Panc1 (cell line): ENCODE measurements around the gene DAO. TPM values are rescaled to one million over a fixed set of nuclear protein-coding genes. Genes with fewer than 3 reads are reported as not detected.

ENCODE experiments used
- ATAC-seq: fragments of 200-7000 bp; cut with Tn5 transposase; 2 replicates; pipeline ENCODE4 v1.9.1; 2020; ENCODE audit warnings: mild to moderate bottlenecking, moderate library complexity
- BruUV-seq: library from RNA; stranded (reverse); fragments of 400-500 nt; replicated peaks from 2 replicates; lab custom pipeline; 2021; lab: Mats Ljungman, UMichigan
- CTCF ChIA-PET: fragments of 300-600 bp; sonication (Branson Sonifier 250); formaldehyde crosslinking; loops from one replicate; lab custom pipeline; 2022; ENCODE audit warnings: antibody characterized with exemption; lab: Charles Lee
- POLR2A ChIA-PET: fragments of 300-600 bp; sonication (Branson Sonifier 250); formaldehyde crosslinking; loops from one replicate; lab custom pipeline; 2022; ENCODE audit warnings: antibody characterized with exemption; lab: Charles Lee
- DNase-seq: peaks from one replicate; pipeline ENCODE4 v3.0.0-alpha.2; 2010; ENCODE audit warnings: low read depth, low spot score
- H3K27ac ChIP-seq: 2 replicates; pipeline ENCODE4 v1.5.1; 2011; ENCODE audit warnings: mild to moderate bottlenecking, low read length, inconsistent platforms
- H3K27me3 ChIP-seq: fragments of 200-500 bp; sonication (Bioruptor generic); 2 replicates; pipeline ENCODE4 v1.6.0; 2014; ENCODE audit warnings: low read length, inconsistent platforms; ENCODE audit not compliant: control insufficient read depth, insufficient read depth
- H3K36me3 ChIP-seq: fragments of 200-500 bp; sonication (Bioruptor generic); 2 replicates; pipeline ENCODE4 v1.5.1; 2014; ENCODE audit warnings: inconsistent platforms, mild to moderate bottlenecking, low read length, moderate library complexity; ENCODE audit not compliant: control insufficient read depth, insufficient read depth
- H3K4me1 ChIP-seq: 2 replicates; pipeline ENCODE4 v1.5.1; 2011; ENCODE audit warnings: inconsistent platforms, mild to moderate bottlenecking, low read length, moderate library complexity; ENCODE audit not compliant: control insufficient read depth, insufficient read depth
- H3K4me3 ChIP-seq, 2 experiments: 2 replicates each; pipeline ENCODE4 v1.5.1; 2011 to 2012; ENCODE audit warnings: low read depth in 2 of 2, low read length in 2 of 2, mild to moderate bottlenecking in 2 of 2, inconsistent platforms in 1 of 2, moderate library complexity in 1 of 2
- H3K9me3 ChIP-seq: fragments of 200-500 bp; sonication (Bioruptor generic); 2 replicates; pipeline ENCODE4 v1.5.1; 2014; ENCODE audit warnings: low read depth, mild to moderate bottlenecking, inconsistent platforms, low read length, moderate library complexity; ENCODE audit not compliant: control insufficient read depth, insufficient read depth
- CTCF ChIP-seq: fragments of 450-650 bp; IDR thresholded peaks from 2 replicates; pipeline ENCODE4 v1.5.1; 2017; ENCODE audit warnings: mild to moderate bottlenecking
- REST ChIP-seq, 2 experiments: IDR thresholded peaks; 2 replicates each; pipeline ENCODE4 v1.6.1; 2011 to 2012; ENCODE audit warnings: low read depth in 2 of 2, control low read depth in 1 of 2, low read length in 1 of 2, mild to moderate bottlenecking in 1 of 2, moderate library complexity in 1 of 2; ENCODE audit not compliant: insufficient read depth in 1 of 2
- SIN3A ChIP-seq: IDR thresholded peaks from 2 replicates; pipeline ENCODE4 v1.6.1; 2012; ENCODE audit warnings: low read depth, mild to moderate bottlenecking, low read length, moderate library complexity, borderline replicate concordance; ENCODE audit not compliant: insufficient read depth
- in situ Hi-C: cut with HindIII; loops from 2 replicates; pipeline ENCODE4 v1.10.0; 2016; ENCODE audit warnings: low sequenced_read_pairs, low pct_unique_long_range_greater_than_20kb
- intact Hi-C: fragments of 100-400 bp; cut with micrococcal nuclease; formaldehyde crosslinking; loops from one replicate; pipeline ENCODE4 v1.10.0; 2022; ENCODE audit not compliant: unreplicated experiment
- total RNA-seq: library from RNA; stranded (reverse); gene quantifications from one replicate; pipeline ENCODE4 v1.2.1, GENCODE V29; 2021; ENCODE audit not compliant: unreplicated experiment

The DAO gene
- total RNA-seq, 1 experiment from 2014 or later: not detected

- Histone ChIP-seq H3K27me3 (no peaks in the 10 kb centered on the region), H3K9me3 (no peaks in the 10 kb centered on the region; the same call in 1 of the 2 replicates), H3K36me3 (peaks cover 3% of the 10 kb centered on the region), H3K4me1 (peaks cover 46% of the 10 kb centered on the region), H3K4me3 (peak overlapping the region; percentile 21 to 60), H3K27ac (peak overlapping the region; percentile 89)
- no peak for TF ChIP-seq SIN3A
- no peak for TF ChIP-seq CTCF
- no peak for TF ChIP-seq REST (IDR thresholded peaks at IDR 0.05; ENCODE audit: insufficient read depth in 1 of 2, low read depth in 2 of 2, low read length in 1 of 2)
- ChIA-PET CTCF (interaction anchor here (0.7 kb wide), 1 partner anchor 15 kb away, joined by 3 read pairs; no protein-coding TSS in a partner anchor), POLR2A (no interaction called here)
- intact Hi-C loops: loop anchor here (10.0 kb wide), 1 partner anchor 241 kb away; the partner anchor contains the start of genes ALKBH2 and UNG
- DNase-seq (no peak), ATAC-seq (no peak)
- no TSS peak for BruUV-seq
- in situ Hi-C loops: no loop called here
These were observed 26.5 kb upstream of the DAO start for GRCh38 chr12:108853426-108853825.

- peak; percentile 75; the same call in 1 of the 2 replicates for TF ChIP-seq CTCF
- no peak for TF ChIP-seq REST (IDR thresholded peaks at IDR 0.05; ENCODE audit: insufficient read depth in 1 of 2, low read depth in 2 of 2, low read length in 1 of 2)
- intact Hi-C loops (loop anchor here (10.0 kb wide), 1 partner anchor 241 kb away; the partner anchor contains the start of genes ALKBH2 and UNG), in situ Hi-C loops (no loop called here)
- POLR2A ChIA-PET: no interaction called here
- peak overlapping the region; percentile 1 to 60; a peak in 3 of 4 replicates for H3K4me3 ChIP-seq
- DNase-seq (no peak), ATAC-seq (peak; percentile 22; the same call in 1 of the 2 replicates)
- no peaks in the 10 kb centered on the region for H3K27me3 ChIP-seq
- H3K36me3 ChIP-seq: peaks cover 3% of the 10 kb centered on the region
- H3K4me1 ChIP-seq: peaks cover 50% of the 10 kb centered on the region
- no peaks in the 10 kb centered on the region; the same call in 1 of the 2 replicates for H3K9me3 ChIP-seq
- peak overlapping the region; percentile 89 for H3K27ac ChIP-seq
- no TSS peak for BruUV-seq
- CTCF ChIA-PET: interaction anchor here (0.7 kb wide), 1 partner anchor 16 kb away, joined by 3 read pairs; no protein-coding TSS in a partner anchor
These were observed 25.9 kb upstream of the DAO start for GRCh38 chr12:108853981-108854446.
